ENCODE results near the gene ADAMTSL5.
"Not testable (repeated sequence)": the region's sequence is repeated elsewhere in the genome, so short reads cannot be mapped to it uniquely, and the experiment has no call there.

Gene ADAMTSL5

DNA sequence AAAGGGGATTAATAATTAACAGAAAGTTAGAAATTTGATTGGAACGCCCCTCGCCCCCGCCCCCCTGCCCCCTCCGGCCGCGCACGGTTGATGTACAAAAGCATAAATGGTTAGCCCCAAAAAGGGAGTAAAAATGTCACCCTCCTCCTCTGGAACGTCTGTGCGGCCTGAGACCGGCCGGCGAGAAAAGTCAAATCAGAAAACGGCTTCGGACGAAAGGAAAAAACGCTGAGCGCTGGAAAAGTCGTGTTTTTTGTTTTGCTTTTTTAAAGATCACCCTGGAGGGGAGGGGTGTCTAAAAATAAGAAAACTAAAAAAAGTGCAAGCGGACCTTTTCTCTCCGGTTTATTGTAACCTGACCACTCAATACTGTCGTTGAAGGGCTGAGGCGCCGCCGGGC, 42.1 kb upstream of the ADAMTSL5 start:
- no peak overlapping the region for H3K4me3 ChIP-seq (ENCODE audit: low read depth, low read length)
- TF ChIP-seq, protein P1, sequence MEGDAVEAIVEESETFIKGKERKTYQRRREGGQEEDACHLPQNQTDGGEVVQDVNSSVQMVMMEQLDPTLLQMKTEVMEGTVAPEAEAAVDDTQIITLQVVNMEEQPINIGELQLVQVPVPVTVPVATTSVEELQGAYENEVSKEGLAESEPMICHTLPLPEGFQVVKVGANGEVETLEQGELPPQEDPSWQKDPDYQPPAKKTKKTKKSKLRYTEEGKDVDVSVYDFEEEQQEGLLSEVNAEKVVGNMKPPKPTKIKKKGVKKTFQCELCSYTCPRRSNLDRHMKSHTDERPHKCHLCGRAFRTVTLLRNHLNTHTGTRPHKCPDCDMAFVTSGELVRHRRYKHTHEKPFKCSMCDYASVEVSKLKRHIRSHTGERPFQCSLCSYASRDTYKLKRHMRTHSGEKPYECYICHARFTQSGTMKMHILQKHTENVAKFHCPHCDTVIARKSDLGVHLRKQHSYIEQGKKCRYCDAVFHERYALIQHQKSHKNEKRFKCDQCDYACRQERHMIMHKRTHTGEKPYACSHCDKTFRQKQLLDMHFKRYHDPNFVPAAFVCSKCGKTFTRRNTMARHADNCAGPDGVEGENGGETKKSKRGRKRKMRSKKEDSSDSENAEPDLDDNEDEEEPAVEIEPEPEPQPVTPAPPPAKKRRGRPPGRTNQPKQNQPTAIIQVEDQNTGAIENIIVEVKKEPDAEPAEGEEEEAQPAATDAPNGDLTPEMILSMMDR (IDR thresholded peaks at IDR 0.05; ENCODE audit: insufficient read depth, low read depth, low read length, missing control alignments), result no peak
- DNase-seq (ENCODE audit: low read depth), result no peak

DNA sequence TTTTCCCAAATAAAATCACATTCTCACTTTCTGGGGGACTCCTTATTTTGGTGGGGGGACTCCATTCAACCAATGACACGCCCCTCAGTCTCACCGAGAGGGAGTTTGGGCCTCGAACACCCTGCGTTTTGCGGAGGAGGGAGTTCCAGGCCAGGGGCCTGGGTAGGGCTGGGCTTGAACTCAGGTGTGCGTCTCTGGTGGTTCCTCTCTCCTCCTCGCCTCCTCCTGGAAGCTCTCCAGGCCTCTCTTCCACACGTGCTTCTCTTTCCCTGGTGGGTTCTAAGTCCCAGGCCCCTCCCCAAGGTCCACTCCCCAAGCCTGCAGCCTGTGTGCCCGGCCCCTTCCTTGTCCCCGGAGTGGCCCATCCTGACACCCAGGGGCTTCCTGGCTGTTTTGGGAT, 40.6 kb upstream of the ADAMTSL5 start:
- no peak for DNase-seq (ENCODE audit: low read depth)
- H3K4me3 ChIP-seq (ENCODE audit: low read depth, low read length), result no peak overlapping the region
- TF ChIP-seq, protein P1 (IDR thresholded peaks at IDR 0.05; ENCODE audit: insufficient read depth, low read depth, low read length, missing control alignments), result no peak

DNA sequence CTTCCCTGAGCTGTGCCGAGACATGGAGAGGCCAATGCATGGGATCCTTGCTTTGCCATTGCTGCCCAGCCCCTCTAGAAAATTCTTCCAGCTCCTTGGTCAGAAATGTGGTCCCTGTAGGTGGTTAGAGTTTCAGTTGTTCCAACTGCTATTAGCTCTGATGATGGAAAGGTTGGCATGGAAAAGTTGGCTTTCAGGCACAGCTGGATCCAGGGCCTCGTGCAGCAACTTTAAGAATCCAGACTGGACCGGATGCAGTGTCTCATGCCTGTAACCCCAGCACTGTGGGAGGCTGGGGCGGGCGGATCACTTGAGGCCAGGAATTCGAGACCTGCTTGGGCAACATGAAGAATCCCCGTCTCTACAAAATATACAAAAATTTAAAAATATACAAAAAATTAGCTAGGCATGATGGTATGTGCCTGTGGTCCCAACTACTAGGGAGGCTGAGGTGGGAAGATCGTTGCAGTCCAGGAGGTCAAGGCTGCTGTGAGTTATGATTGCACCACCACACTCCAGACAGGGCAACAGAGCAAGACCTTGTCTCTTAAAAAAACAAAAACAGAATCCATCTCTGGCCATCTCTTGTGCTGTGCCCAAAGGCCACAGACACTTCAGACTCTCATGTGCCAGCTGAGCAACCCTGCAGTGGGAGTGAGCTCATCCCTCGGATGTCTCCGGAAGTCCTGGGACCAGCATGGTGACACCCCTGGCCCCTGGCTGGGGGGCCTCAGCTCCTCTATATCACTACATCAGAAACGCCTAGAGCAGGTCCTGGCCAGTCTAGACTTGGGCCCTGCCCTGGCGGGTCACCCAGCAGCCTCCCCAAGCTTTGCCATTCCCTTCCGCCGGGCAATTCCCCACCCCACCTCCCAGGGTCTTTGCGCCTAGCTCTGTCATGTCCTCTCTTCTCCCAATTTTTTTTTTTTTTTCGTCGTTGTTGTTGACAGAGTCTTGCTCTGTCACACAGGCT, 38.5 kb upstream of the ADAMTSL5 start:
- DNase-seq (ENCODE audit: low read depth), result no peak
- TF ChIP-seq, protein P1 (IDR thresholded peaks at IDR 0.05; ENCODE audit: insufficient read depth, low read depth, low read length, missing control alignments), result no peak
- H3K4me3 ChIP-seq (ENCODE audit: low read depth, low read length), result no peak overlapping the region

DNA sequence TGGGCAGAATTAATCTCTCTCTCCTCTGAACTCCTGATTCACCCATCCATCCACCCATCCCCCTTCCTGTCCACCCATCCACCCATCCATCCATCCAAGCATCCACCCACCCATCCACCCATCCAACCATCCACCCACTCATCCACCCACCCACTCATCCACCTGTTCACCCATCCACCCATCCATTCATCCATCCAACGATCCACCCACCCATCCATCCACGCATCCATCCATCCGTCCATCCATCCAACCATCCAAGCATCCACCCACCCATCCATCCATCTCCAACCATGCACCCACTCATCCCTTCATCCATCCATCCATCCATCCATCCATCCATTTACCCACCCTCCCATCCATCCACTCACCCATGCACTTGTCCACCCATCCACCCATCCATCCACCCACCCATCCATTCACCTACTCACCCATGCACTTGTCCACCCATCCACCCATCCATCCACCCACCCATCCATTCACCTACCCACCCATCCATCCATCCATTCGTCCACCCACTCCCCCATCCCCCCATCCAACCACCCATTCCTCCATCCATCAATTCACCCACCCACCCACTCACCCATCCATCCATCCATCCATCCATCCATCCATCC, 36.6 kb upstream of the ADAMTSL5 start:
- no peak for DNase-seq (ENCODE audit: low read depth)
- H3K4me3 ChIP-seq (ENCODE audit: low read depth, low read length), result no peak overlapping the region
- TF ChIP-seq, protein P1 (IDR thresholded peaks at IDR 0.05; ENCODE audit: insufficient read depth, low read depth, low read length, missing control alignments), result no peak

DNA sequence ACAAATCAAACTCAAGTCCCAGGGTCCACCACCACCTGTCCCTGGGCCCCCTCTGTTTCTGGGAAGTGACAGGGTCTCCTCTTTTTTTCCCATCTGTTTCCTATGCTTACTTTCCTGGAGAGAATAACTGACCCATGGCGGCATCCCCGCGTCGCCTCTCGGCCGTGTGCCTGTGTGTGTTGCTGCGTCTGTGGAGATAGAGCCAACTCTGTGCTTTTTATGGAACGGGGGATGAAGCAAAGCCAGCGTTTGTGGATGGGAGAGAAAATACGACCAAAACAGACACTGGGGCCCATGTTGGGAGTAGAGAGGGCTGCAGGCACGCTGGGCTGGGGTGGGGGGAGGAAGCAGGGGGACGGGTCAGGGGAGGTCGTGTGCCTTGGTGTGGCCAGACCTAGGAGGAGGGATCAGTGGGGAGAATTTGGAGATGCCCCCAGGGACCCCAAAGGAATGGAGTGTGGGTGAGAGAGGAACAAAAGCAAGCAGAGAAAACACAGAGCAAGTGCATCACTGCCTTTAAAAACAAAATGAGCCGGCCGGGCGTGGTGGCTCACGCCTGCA, 27.6 kb upstream of the ADAMTSL5 start:
- DNase-seq (ENCODE audit: low read depth), result no peak
- TF ChIP-seq, protein P1 (IDR thresholded peaks at IDR 0.05; ENCODE audit: insufficient read depth, low read depth, low read length, missing control alignments), result no peak
- H3K4me3 ChIP-seq (ENCODE audit: low read depth, low read length), result no peak overlapping the region

DNA sequence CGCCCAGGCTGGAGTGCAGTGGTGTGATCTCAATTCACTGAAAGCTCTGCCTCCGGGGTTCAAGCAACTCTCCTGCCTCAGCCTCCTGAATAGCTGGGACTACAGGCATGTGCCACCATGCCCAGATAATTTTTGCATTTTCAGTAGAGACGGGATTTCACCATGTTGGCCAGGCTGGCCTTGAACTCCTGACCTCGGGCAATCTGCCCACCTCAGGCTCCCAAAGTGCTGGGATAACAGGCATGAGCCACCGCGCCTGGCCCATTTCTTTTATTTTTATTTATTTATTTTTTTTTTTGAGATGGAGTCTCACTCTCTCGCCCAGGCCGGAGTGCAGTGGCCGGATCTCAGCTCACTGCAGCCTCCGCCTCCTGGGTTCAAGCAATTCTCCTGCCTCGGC, 26.9 kb upstream of the ADAMTSL5 start:
- H3K4me3 ChIP-seq (ENCODE audit: low read depth, low read length); DNase-seq (ENCODE audit: low read depth): not testable (repeated sequence)

DNA sequence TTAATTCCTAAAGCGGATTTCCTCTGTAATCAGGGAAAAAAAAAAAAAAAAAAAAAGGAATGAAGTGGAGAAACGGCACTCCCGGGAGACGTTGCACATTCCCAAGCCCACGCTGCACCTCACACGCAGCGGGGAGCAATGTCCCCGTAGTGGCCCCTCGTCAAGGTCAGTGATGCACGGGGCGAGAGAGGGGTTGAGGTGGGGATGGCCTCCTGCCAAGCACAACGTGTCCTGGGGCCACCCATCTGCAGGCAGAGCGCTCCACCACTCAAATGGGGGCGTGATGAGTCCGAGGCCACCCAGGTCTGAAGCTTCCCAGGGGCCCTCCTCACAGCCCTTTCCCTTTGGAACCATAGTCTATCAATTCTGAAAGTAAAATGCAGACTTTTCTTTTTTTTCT, 26.2 kb upstream of the ADAMTSL5 start:
- no peak for DNase-seq (ENCODE audit: low read depth)
- H3K4me3 ChIP-seq (ENCODE audit: low read depth, low read length), result no peak overlapping the region
- TF ChIP-seq, protein P1 (IDR thresholded peaks at IDR 0.05; ENCODE audit: insufficient read depth, low read depth, low read length, missing control alignments), result no peak

DNA sequence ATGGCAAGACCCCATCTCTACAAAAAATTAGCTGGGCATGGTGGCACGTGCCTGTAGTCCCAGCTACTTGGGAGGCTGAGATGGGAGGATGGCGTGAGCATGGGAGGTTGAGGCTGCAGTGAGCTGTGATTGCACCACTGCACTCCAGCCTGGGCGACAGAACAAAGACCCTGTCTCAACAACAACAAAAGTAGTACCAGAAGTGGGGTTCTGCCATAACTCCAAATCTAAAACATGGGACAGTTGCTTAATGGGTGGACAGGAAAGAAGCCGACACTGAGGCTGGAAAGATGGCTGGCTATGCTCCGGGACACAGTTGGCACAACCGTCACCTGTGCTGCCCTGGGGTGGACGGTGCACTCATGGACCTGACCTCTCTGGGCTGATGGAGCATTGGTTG, 22.9 kb upstream of the ADAMTSL5 start:
- not testable (repeated sequence) for H3K4me3 ChIP-seq (ENCODE audit: low read depth, low read length); DNase-seq (ENCODE audit: low read depth)
